Upper lobe of left lung (tissue), 4 donors: ENCODE measurements around the gene IFT43.

Experiments used
- CTCF ChIP-seq, 6 experiments: fragments of 450-650 bp in 4 of 6; fragments of 200-600 bp in 2 of 6; sonication (generic) in 2 of 6; IDR thresholded peaks; one replicate each; pipeline ENCODE4 v1.5.1; 2016 to 2019; ENCODE audit warnings: antibody characterized with exemption in 6 of 6
- POLR2AphosphoS5 ChIP-seq, 2 donors: sonication (generic); formaldehyde crosslinking; IDR thresholded peaks; one replicate each; pipeline ENCODE4 v1.5.1; 2017; ENCODE audit warnings: antibody characterized with exemption in 2 of 2

GRCh38 chr14:76100236-76100635 is 114.7 kb downstream of the IFT43 start:
- no peak for TF ChIP-seq CTCF (IDR thresholded peaks at IDR 0.05)
- TF ChIP-seq POLR2AphosphoS5 (IDR thresholded peaks at IDR 0.05), result no peak
